SJSA1 (cell line): ENCODE results near the gene ARID3A. TPM values are rescaled to one million over a fixed set of nuclear protein-coding genes. Genes with fewer than 3 reads are reported as not detected.

Experiments
- DNase-seq, 2 experiments: peaks; one replicate each; pipeline ENCODE4 v3.0.0-alpha.2; 2015 to 2020; ENCODE audit warnings: low spot score in 2 of 2, low read depth in 1 of 2
- H3K27ac ChIP-seq: fragments of 250-450 bp; sonication (Bioruptor Pico); 2 replicates; pipeline ENCODE4 v1.5.1; 2020; ENCODE audit warnings: mild to moderate bottlenecking, moderate library complexity
- H3K27me3 ChIP-seq: fragments of 250-450 bp; sonication (Bioruptor Pico); replicated peaks from 2 replicates; pipeline ENCODE4 v1.5.1; 2020; ENCODE audit warnings: mild to moderate bottlenecking, moderate library complexity
- H3K36me3 ChIP-seq: fragments of 250-450 bp; sonication (Bioruptor Pico); 2 replicates; pipeline ENCODE4 v1.5.1; 2020; ENCODE audit warnings: mild to moderate bottlenecking
- H3K4me1 ChIP-seq: fragments of 250-450 bp; sonication (Bioruptor Pico); replicated peaks from 2 replicates; pipeline ENCODE4 v1.6.1; 2021; ENCODE audit warnings: mild to moderate bottlenecking
- H3K4me3 ChIP-seq: fragments of 250-450 bp; sonication (Bioruptor Pico); 2 replicates; pipeline ENCODE4 v1.5.1; 2020; ENCODE audit warnings: mild to moderate bottlenecking
- H3K9me3 ChIP-seq: fragments of 250-450 bp; sonication (Bioruptor Pico); replicated peaks from 2 replicates; pipeline ENCODE4 v1.5.1; 2020; ENCODE audit warnings: mild to moderate bottlenecking
- total RNA-seq: library from RNA; depleted of rRNA; stranded (reverse); fragments of >200 nt; shearing (Covaris generic); gene quantifications from 2 replicates; pipeline ENCODE4 v1.2.3, GENCODE V29; 2014

ARID3A gene
- total RNA-seq, 1 experiment from 2014 or later = 8.1 TPM

- Histone ChIP-seq H3K9me3 (peaks cover 3% of the 10 kb centered on the region; the same call in 1 of the 2 replicates), H3K27ac (no peak overlapping the region), H3K36me3 (peaks cover 7% of the 10 kb centered on the region; the same call in 1 of the 2 replicates), H3K4me1 (peaks cover 18% of the 10 kb centered on the region), H3K4me3 (peak overlapping the region; percentile 57), H3K27me3 (peaks cover 12% of the 10 kb centered on the region)
- DNase-seq = no peak
Measured at GRCh38 chr19:912181-913079, 13.4 kb upstream of the ARID3A start.

DNA sequence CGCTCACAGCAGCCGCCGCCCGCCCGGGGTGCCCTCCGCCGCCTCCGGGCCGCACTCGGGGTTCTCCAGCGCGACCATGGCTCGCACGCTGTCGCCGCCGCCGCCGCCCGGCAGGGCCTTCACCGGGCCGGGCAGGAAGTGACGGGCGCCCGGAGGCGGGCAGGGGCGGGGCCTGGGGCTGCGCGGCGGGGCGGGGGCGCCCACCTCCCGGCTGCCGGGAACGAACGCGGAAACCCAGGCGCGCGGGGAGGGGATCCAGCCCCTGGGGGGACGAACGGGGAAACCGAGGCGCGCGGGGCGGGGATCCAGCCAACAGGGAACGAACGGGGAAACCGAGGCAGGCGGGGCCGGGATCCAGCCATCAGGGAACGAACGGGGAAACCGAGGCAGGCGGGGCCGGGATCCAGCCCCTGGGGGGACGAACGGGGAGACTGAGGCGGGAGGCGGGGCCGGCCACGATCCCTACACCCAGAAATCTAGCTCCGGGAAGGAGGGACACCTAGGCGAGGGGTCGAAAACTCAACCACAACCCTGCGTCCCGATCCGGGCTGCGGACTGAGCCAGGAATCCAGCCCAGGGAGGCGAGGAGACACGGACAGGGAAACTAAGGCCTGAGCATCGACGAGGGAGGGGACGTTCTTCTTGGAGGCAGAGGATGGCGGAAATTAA, 12.6 kb upstream of the ARID3A start, which contains the start of gene R3HDM4:
Gene R3HDM4, minus strand, starts transcription at position 140 of the 669 bp plus-strand sequence. Its CDS starts 62 bp downstream, at position 78.
- Histone ChIP-seq H3K27me3 (peaks cover 19% of the 10 kb centered on the region), H3K36me3 (peaks cover 7% of the 10 kb centered on the region; the same call in 1 of the 2 replicates)
- peak in 1 of 2 experiments; percentile 69 for DNase-seq

DNA sequence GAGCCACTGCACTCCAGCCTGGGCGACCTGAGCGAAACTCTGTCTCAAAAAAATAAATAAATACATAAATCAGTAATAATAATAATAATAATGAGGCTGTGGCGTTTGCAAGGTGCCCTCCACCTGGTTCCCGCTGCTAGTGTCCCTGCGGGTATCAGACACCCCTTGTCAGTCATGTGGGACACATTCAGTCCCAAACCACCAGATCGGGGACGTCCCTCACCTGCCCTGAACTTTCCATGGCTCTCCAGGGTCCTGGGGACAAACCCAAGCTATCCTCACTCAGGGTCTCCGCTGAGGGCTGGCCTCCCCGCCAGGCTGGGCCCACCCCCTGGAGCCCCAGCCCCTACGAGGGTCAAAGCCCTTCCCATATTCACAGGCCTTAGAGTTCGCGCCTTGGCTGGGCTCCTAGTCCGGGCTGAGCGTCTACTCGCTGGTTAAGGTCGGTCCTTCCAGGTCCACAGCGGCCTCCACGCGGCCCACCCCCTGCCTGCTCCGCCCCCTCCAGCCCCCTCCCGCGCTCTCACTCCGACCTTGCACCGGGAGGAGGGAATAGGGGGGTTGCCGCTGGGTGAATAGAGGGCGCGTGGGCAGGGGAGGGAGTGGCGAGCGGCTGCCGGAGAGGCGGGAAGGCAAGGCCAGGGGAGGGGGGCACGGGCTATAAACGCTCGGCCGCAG, 9.1 kb upstream of the ARID3A start:
- peaks cover 4% of the 10 kb centered on the region; the same call in 1 of the 2 replicates for H3K9me3 ChIP-seq
- no peaks in the 10 kb centered on the region for H3K36me3 ChIP-seq
- H3K4me1 ChIP-seq = peaks cover 21% of the 10 kb centered on the region
- H3K4me3 ChIP-seq = no peak overlapping the region
- H3K27me3 ChIP-seq = peaks cover 45% of the 10 kb centered on the region
- no peak for DNase-seq
- H3K27ac ChIP-seq = no peak overlapping the region

More for the DNA sequence above, 12.6 kb upstream of the ARID3A start, which contains the start of gene R3HDM4:
- peaks cover 25% of the 10 kb centered on the region for H3K4me1 ChIP-seq
- peak within 1 kb of the TSS; percentile 57 for H3K4me3 ChIP-seq
- H3K9me3 ChIP-seq = peaks cover 4% of the 10 kb centered on the region; the same call in 1 of the 2 replicates
- peak within 1 kb of the TSS; percentile 76 for H3K27ac ChIP-seq

GRCh38 chr19:917323-918151, 8.3 kb upstream of the ARID3A start, which contains the start of gene KISS1R:
Gene KISS1R (plus strand): TSS chr19:917333. CDS start chr19:917503, 170 bp downstream.
- Histone ChIP-seq H3K27me3 (peaks cover 45% of the 10 kb centered on the region), H3K4me1 (peaks cover 21% of the 10 kb centered on the region), H3K4me3 (no peak within 1 kb of the TSS; the same call in 1 of the 2 replicates), H3K27ac (no peak within 1 kb of the TSS), H3K36me3 (no peaks in the 10 kb centered on the region), H3K9me3 (peaks cover 4% of the 10 kb centered on the region; the same call in 1 of the 2 replicates)
- peak in 1 of 2 experiments; percentile 50 for DNase-seq

DNA sequence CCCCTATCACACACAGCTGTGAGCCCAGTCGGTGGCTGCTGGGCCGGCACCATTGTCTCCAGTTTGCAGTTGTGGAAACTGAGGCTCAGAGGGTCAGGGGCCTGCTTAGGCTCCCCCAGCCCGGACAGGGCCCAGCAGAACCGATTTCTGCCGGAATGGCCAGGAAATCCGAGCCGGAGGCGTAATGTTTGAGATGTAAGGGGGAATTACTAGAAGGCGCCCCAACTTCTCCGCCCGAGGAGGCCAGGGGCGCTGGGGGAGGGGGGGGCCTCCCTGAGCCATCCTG, 7.7 kb upstream of the ARID3A start:
- Histone ChIP-seq H3K4me3 (no peak overlapping the region), H3K36me3 (no peaks in the 10 kb centered on the region), H3K27me3 (peaks cover 45% of the 10 kb centered on the region), H3K4me1 (peaks cover 21% of the 10 kb centered on the region), H3K27ac (no peak overlapping the region), H3K9me3 (peaks cover 4% of the 10 kb centered on the region; the same call in 1 of the 2 replicates)
- no peak for DNase-seq

GRCh38 chr19:918481-919198, 7.2 kb upstream of the ARID3A start:
- Histone ChIP-seq H3K4me1 (peaks cover 16% of the 10 kb centered on the region), H3K27me3 (peaks cover 45% of the 10 kb centered on the region), H3K4me3 (no peak overlapping the region), H3K36me3 (no peaks in the 10 kb centered on the region), H3K27ac (no peak overlapping the region), H3K9me3 (peaks cover 4% of the 10 kb centered on the region; the same call in 1 of the 2 replicates)
- peak in 1 of 2 experiments; percentile 48 for DNase-seq

- peaks cover 4% of the 10 kb centered on the region; the same call in 1 of the 2 replicates for H3K9me3 ChIP-seq
- no peak overlapping the region for H3K27ac ChIP-seq
- no peak overlapping the region for H3K4me3 ChIP-seq
- H3K4me1 ChIP-seq = peaks cover 15% of the 10 kb centered on the region
- H3K27me3 ChIP-seq = peaks cover 45% of the 10 kb centered on the region
- H3K36me3 ChIP-seq = no peaks in the 10 kb centered on the region
- DNase-seq = peak in 1 of 2 experiments; percentile 38
Measured at GRCh38 chr19:919199-920050, 6.4 kb upstream of the ARID3A start.

GRCh38 chr19:920051-920864, 5.6 kb upstream of the ARID3A start:
- Histone ChIP-seq H3K4me3 (no peak overlapping the region), H3K9me3 (peaks cover 4% of the 10 kb centered on the region; the same call in 1 of the 2 replicates), H3K4me1 (peaks cover 23% of the 10 kb centered on the region), H3K27ac (no peak overlapping the region), H3K36me3 (no peaks in the 10 kb centered on the region), H3K27me3 (peaks cover 45% of the 10 kb centered on the region)
- peak in 1 of 2 experiments; percentile 47 for DNase-seq

- H3K4me1 ChIP-seq = peaks cover 13% of the 10 kb centered on the region
- peak overlapping the region; percentile 90 for H3K4me3 ChIP-seq
- H3K27me3 ChIP-seq = peaks cover 15% of the 10 kb centered on the region
- H3K9me3 ChIP-seq = no peaks in the 10 kb centered on the region; the same call in 1 of the 2 replicates
- no peak for DNase-seq
- H3K36me3 ChIP-seq = 0 out of 2 replicates have a peak, but pooled peaks cover 2% of the 10 kb centered on the region
- H3K27ac ChIP-seq = no peak overlapping the region
Measured at GRCh38 chr19:924553-925086, 1.2 kb upstream of the ARID3A start.

DNA sequence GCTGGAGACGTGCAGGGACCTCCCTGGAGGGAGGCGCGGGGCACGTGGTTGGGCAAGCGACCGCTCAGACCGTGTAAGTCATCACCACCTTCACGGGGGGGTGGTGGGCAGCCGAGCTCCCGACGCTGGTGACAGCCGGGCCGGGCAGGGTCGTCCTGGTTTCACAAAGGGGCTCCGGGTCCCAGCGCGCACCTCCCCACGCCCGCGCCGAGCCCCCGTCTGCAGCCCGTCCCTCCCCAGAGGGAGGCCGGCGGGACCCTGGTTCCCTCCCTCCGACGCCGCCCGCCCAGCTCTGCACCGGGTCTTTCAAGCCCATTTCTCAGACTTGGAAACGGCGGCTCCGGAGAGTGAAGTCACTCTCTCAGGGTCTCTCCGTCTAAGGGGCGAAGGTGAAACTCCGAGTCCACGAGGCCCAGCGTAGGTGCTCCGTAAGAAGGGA, 729 bp upstream of the ARID3A start:
- Histone ChIP-seq H3K36me3 (peaks cover 7% of the 10 kb centered on the region), H3K27me3 (peaks cover 11% of the 10 kb centered on the region), H3K4me3 (peak overlapping the region; percentile 90), H3K27ac (peak overlapping the region; percentile 72), H3K4me1 (peaks cover 12% of the 10 kb centered on the region), H3K9me3 (no peaks in the 10 kb centered on the region; the same call in 1 of the 2 replicates)
- peak; percentile 67 to 71 for DNase-seq

DNA sequence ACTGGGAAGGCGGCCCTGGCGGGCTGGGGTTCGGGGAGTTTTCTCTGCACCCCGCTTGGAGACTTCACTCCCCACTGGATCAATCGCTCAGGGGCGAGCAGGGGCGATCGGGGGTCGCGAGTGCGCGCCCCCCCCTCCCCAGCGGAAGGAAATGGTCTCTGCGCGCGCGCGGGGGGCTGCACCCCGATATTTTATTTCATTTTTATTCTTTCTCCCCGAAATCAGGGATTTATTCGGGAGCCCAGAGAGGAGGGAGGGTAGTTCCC, 421 bp downstream of the ARID3A start:
- Histone ChIP-seq H3K36me3 (peaks cover 7% of the 10 kb centered on the region), H3K4me1 (peaks cover 9% of the 10 kb centered on the region), H3K27ac (no peak overlapping the region), H3K9me3 (no peaks in the 10 kb centered on the region; the same call in 1 of the 2 replicates), H3K4me3 (peak overlapping the region; percentile 90), H3K27me3 (no peaks in the 10 kb centered on the region; the same call in 1 of the 2 replicates)
- DNase-seq = peak in 1 of 2 experiments; percentile 21
